OCI-M2 (cell line): ENCODE measurements around the gene GSTO2.

ENCODE experiments used
- DNase-seq: peaks from one replicate; lab custom pipeline; 2025; ENCODE audit not compliant: unreplicated experiment; lab: John Stamatoyannopoulos, UW

Gene GSTO2

GRCh38 chr10:104307576-104308438 lies 38.8 kb downstream of the GSTO2 start:
- no peak for DNase-seq

DNA sequence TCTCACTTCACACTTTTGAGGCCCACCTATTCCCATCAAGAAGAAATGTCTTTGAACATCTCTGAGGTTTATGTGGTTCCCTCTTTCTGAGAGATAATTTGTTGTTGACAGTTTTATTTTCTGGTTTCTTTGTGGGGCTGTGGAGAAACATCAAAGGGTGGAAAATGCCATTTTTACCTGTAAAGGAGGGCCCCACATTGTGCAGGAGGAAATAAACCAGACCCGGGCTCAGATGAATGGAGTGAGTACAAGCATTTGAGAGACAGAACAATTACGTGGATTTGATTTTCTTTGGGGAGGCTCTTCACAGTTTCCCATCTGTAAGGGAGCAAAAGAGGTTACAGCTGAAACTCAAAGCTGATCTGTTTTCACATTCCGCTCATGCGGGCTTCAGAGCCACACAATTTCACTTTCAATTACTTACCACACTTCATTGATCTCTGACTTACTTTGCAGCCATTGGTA lies 39.5 kb downstream of the GSTO2 start:
- no peak for DNase-seq

DNA sequence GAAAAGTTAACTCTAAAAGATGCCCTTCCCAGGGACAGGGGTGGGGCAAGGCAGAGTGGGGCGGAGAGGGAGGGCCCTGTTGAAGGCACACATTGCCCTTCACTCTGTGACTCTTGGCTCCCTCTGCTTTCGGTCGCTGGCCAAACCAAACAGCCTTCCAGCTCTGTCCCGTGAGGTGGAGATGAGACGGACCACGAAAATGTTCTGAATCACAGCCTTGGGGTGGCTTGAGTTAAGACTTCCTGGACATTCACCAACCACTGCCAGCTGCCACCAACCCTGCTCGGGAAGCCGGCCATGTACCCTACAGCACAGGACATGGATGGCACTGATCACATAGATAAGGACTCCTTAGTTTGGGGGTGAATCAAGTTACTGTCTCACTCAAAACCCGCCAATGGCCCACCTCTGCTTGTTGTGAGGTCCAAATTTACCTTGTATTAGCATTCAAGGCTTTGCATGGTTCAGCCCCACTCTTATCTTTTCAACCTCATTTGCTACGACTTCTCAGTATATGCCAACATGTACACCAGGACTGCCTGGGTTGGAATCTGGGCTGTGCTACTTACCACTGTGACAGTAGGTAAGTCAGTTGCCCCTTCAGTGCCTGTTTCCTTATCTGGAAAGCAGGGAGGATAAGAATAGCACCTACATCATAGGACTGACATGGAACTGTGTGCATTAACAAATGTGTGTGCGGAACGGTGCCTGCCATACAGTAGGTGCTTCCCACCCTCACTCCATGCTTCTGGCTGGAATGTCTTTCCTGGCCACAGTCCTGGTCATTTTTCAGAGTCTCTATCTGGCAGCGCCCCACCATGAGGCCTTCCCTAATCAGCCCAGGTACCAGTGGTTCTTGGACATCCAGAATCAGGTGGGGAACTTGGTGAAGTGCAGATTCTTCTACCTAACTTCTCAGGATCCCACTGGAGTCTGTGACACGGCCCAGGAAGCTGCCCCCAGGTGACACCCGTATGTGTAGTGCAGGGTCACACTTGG lies 41.3 kb downstream of the GSTO2 start:
- no peak for DNase-seq

DNA sequence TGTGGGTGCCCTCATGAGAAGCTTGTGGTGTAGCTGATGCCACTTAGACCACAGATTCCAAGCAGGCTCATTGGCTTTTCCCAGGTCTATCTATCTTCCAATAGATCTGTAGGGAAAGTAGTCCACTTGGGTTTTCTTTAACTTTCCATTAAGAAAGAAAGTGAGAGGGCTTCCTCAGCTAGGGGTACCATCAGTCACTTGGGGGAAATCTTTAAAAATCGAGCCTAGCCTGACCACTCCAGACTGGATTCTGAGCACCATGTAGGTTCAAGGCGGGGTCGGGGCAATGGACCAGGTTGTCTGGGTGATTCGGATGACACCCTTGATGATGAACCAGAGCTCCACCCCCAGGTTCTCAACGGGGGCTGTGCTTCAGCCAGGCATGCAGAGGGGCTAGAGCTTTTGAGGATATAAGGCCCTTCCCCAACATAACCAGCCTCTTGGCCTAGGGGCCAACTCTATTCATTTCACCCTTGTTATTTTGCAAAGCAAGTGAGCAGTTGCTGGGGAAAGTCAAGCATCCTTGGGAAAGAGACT lies 42.3 kb downstream of the GSTO2 start:
- no peak for DNase-seq

DNA sequence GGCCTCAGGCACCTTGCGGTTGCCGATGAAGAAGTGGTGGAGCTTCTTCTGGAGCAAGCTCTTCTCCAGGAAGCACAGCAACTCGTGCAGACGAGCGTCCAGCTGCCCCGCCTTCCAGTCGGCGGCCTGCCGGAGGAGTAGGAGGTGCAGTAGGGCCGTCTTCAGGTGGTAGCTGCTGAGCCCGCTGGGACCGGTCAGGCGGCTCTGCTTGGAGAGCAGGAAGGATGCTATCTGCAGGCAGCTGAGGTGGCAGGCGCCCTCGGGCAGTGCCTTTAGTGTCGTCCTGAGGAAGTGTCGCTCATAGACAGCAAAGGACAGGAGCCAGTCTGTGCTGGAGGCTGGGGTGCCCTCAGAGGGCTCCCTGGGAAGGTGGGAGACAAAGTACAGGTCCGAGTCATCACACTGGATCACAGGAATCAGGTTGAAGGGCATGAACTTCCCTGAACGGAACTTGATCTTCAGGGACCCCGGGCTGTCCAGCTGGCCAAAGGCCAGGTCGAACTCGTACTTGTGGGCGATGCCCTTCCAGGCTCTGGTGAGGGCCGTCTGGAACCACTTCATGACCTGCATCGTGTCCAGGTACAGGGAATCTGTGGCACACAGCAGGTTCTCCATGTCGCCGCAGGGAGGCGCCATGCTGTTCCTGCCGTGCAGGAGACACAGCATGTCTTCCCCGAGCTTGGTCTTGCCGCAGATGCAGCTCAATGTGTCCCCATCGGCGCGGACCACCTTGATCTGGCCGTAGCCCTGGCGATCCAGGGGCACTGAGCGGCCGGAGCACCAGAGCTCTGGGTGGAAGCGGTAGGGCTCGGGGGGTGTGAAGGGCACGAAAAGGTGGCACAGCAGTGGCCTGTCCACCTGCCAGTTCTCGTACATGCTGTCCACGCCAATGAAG lies 45.9 kb downstream of the GSTO2 start:
- no peak for DNase-seq

DNA sequence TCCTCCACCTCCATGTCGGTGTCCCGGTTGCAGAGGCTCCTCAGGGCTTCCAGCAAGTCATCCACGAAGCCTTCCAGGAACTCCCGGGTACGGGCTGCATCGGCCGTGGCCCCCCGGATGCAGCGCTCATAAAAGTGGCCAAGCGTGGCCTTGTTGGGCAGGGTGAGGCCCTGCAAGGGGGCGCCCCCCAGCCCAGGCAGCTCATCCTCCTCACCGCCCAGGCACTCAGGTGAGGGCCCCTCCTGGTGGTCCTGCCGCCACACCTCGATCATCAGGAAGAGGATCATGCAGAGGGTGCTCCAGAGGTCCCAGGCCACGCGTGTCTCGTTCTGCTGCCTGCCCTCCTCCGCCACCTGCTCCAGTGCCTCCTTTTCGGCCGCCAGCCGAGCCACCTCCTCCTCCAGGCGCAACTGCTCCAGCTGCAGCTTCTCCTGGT lies 46.5 kb downstream of the GSTO2 start:
- no peak for DNase-seq

DNA sequence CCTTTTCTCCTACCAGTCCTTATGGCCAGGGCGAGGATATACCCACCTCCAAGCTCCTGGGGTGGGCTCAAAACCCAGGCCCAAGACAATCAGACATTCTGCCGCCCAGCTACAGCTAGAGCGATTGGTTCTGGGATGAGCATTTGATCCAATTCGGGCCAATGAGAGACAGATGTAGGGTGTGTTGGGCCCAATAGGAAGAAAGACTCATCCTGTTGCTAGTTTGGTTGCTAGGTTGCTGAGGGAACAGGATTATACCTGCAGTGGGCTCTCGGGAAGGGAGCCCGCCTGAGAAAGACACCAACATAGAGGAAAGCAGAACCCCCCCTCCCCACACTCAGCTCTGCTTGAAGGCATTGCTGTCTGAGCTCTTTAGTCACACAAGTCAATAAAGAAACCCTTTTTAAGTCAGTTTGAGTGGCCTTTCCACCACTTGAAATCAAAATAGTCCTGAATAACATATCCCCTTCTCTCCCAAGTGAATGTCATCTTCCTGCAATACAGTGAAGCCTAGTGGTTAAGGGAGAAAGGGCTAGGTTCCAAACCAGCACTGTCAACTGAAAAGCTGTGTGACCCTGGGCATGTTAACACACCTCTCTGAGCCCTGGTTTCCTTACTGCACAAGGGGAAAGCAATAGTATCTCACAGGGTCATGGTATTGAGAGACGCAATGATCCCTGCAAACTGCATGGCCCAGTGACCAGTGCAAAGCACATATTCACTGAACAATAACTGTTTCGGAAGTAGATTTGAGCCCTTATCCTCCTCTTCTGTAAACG lies 47.5 kb downstream of the GSTO2 start:
- no peak for DNase-seq

DNA sequence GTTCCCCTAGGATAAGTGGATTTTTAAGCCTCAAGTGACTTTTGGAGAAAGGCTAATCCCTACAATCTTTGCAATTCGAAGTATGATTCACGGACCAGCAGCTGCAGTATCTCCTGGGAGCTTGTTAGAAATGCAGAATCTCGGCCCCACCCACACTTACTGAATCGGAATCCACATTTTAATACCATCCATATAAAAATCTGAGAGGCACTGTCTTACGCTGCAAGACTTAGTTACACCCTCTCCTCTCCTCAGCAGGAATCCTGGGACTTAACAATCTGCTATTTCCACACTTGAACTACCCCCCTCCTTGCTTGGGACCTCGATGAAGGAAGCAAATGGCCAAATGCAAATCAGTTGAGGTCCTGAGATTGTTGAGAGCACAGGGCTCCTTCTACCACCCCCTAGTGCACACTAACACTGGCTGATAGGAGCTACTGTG lies 48.3 kb downstream of the GSTO2 start:
- no peak for DNase-seq

DNA sequence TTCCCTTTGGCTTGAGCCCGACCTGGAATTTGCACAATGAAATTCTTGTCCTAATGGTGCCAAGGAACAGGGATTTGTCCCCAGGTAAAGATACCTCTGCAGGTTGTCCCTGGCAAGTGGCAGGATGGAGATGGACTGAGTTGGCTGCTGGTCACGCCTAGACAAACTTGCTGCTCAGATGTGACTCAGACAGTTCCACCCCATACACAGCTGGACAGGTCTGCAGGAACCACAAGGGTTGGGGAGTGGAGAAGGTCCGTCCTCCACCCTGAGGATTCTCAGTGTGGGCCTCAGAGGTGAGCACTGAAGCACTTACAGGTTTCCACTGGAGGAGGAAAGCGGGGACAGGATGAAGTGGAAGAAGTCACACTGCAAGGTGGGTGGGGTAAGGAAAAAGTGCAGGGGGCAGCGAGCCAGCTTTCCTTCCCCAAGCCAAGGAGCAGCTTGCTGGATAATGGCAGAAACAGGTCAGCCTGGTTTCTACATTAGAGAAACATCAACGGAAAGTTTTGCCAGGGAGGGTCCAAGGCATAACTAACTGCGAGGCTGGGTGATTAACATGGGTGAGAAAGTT lies 48.8 kb downstream of the GSTO2 start:
- DNase-seq = no peak

DNA sequence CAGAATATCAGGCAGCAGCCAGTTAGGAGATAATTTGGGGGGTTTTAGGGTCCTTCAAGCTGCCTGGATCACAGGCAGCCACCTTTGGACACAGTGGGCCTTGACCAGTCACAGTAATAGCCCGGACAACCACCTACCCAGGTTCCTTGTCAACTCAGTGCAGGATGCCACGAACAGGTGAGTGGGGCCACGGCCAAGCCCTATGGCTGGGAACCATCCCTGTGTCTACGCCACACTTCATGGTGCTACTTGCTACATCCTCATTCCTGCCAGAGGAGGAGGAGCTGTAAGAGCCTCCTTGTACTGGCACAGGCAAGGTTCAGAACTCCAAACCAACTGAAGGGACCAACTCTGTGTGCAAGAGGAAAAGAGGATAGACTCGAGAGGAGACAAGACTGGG lies 49.3 kb downstream of the GSTO2 start:
- DNase-seq = no peak

- no peak for DNase-seq
Observed at GRCh38 chr10:104318810-104319741, 50.1 kb downstream of the GSTO2 start.

DNA sequence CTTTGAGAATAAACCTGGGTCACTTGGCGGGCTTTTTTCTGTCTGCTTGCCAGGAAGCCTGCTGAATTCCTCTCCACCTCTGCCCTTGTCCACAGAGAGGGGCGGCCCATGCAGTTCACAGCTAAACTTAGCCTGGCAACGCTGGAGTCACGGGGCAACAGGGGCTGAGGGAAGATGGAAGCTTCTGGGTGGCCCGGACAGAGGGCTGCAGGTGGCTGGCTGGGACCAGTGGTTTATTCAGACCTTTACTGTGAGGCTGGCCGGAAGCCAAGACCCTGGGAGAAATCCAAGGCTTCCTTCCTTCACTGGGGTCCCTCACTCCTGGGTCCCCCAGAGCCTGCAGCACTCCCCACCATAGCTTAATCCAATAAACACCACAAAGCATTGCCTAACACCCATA lies 52.2 kb downstream of the GSTO2 start:
- no peak for DNase-seq

DNA sequence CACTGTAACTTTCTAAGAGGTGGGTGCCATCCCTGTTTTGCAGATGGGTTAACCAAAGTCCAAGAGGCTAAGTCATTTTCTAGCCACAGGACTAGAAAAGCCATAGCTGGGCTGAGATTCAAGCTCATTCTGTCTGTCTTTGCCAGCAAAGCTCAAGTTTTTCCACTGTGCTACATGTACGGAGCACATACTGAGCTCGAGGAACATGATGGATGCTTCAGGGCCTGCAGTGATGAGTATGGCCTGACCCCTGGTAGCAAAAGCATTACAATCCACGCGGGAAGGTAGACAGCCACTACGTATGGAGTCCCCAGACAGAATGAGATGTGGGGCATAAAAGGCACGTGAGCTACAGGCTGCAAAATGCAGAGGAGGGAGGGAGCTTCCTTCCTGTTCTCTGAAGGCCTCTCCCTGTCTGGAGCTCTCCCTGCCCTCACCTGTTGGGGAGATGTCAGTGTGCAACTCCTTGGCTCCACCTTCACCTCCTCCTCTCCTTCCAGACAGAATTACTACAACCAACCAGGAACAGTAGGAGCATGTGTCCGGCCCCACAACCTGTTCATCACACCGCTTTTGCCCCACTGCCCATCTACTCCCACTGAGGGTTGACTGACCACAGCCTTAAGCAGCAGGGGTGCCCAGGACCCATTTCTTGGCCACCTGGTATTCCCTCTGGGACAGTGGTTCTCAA lies 52.9 kb downstream of the GSTO2 start:
- DNase-seq = no peak

GRCh38 chr10:104322416-104322782 lies 53.4 kb downstream of the GSTO2 start:
- no peak for DNase-seq

GRCh38 chr10:104323085-104323484 lies 54.1 kb downstream of the GSTO2 start:
- DNase-seq = no peak

DNA sequence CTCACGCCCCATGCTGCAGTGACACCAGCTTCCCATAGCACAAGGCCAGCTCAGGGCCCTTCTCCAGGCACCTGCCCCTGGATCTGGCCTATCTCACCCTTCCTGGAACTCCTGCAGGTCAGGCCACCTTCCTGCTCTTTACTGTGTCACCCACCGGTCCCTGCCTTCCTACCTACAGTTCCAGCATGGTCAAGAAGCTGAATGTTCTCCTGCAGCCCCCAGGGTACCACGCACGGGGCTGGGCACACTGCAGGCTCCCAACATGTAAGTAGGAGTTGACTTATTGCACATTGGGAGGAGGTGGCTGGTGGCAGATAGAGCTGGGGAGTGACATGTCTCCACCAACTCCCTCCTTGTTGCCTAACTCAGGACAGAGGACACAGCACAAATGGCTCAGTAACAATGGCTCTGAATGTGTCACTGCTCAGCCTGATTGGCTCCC lies 54.8 kb downstream of the GSTO2 start:
- no peak for DNase-seq

DNA sequence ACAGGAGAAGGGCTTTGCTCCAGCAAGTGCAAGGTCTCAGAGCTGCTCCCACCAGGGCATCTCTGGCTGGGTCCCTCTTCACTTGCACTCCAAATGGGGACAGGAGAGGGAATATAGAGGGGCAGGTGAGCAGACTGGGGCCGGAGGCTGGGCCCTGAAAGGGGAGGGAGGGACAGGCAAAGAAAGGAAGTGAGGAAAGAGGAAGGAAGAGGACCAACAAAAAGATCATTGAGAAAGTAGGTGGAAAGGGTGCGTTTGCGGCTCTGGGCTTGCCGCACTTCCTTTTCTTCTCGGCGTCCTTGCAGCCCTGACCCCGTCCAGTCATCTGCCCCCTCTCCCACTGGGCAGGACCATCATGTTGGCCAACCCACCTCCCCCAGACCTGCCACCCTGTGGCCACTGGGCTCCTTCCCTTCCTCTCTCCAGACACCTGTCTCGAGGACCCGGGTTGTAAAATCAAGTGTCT lies 55.3 kb downstream of the GSTO2 start:
- DNase-seq = no peak
